GM18526 (cell line): ENCODE data around the gene ENGASE.

ENCODE experiments used
- POLR2A ChIP-seq: IDR thresholded peaks from 3 replicates; pipeline ENCODE4 v1.6.1; 2011; ENCODE audit not compliant: insufficient read length; ENCODE audit errors: extremely low read depth

ENGASE gene

GRCh38 chr17:79117905-79118487 lies 43.4 kb downstream of the ENGASE start:
- no peak for TF ChIP-seq POLR2A

GRCh38 chr17:79118924-79119323 lies 44.3 kb downstream of the ENGASE start:
- TF ChIP-seq POLR2A: no peak

- TF ChIP-seq POLR2A: no peak
Measured at GRCh38 chr17:79120259-79120658, 45.6 kb downstream of the ENGASE start.

GRCh38 chr17:79123988-79124387 lies 49.4 kb downstream of the ENGASE start:
- no peak for TF ChIP-seq POLR2A

GRCh38 chr17:79124513-79125209 lies 50.0 kb downstream of the ENGASE start:
- no peak for TF ChIP-seq POLR2A

- TF ChIP-seq POLR2A: no peak
Measured at GRCh38 chr17:79125503-79125902, 50.9 kb downstream of the ENGASE start.

GRCh38 chr17:79126139-79126538 lies 51.5 kb downstream of the ENGASE start:
- TF ChIP-seq POLR2A: no peak

GRCh38 chr17:79127534-79128135 lies 53.0 kb downstream of the ENGASE start:
- no peak for TF ChIP-seq POLR2A

- TF ChIP-seq POLR2A: no peak
Measured at GRCh38 chr17:79129523-79129922, 54.9 kb downstream of the ENGASE start.

- no peak for TF ChIP-seq POLR2A
Measured at GRCh38 chr17:79130536-79131273, 56.1 kb downstream of the ENGASE start.

- no peak for TF ChIP-seq POLR2A
Measured at GRCh38 chr17:79131274-79131635, 56.6 kb downstream of the ENGASE start.

- no peak for TF ChIP-seq POLR2A
Measured at GRCh38 chr17:79131701-79132100, 57.1 kb downstream of the ENGASE start.

- TF ChIP-seq POLR2A: no peak
Measured at GRCh38 chr17:79132271-79133064, 57.8 kb downstream of the ENGASE start.

GRCh38 chr17:79133214-79133613 lies 58.6 kb downstream of the ENGASE start:
- no peak for TF ChIP-seq POLR2A

GRCh38 chr17:79133985-79134384 lies 59.4 kb downstream of the ENGASE start:
- TF ChIP-seq POLR2A: no peak
